Mammary epithelial cell (primary cell): Measurements from ENCODE around the gene PARD6B.

ENCODE experiments used
- CTCF ChIP-seq, 2 donors: IDR thresholded peaks in 1 of 2; conservative IDR thresholded peaks in 1 of 2; 2 replicates each; pipeline ENCODE4 v1.5.1; 2011 to 2012; ENCODE audit warnings: inconsistent platforms in 2 of 2, low read length in 2 of 2, mild to moderate bottlenecking in 2 of 2, control low read depth in 1 of 2, low read depth in 1 of 2; ENCODE audit not compliant: insufficient read depth in 1 of 2; ENCODE audit errors: extremely low read depth in 1 of 2
- EZH2 ChIP-seq: IDR thresholded peaks from 2 replicates; pipeline ENCODE4 v1.6.1; 2012; ENCODE audit warnings: low read length, inconsistent platforms, borderline replicate concordance

GRCh38 chr20:50758992-50759391 is 27.6 kb downstream of the PARD6B start:
- no peak for TF ChIP-seq CTCF (conservative IDR thresholded peaks at IDR 0.05 in 1 of 2, IDR thresholded peaks at IDR 0.05 in 1 of 2; ENCODE audit: extremely low read depth in 1 of 2, insufficient read depth in 1 of 2, low read depth in 1 of 2, low read length in 2 of 2)
- no peak for TF ChIP-seq EZH2
